CD4-positive, alpha-beta T cell treated with Interleukin-1 beta for 1 hour (primary cell): ENCODE results near the gene POMGNT1.

Experiments used
- DNase-seq, 2 donors: peaks; one replicate each; pipeline ENCODE4 v3.0.0-alpha.2; 2020 to 2022

Gene POMGNT1

DNA sequence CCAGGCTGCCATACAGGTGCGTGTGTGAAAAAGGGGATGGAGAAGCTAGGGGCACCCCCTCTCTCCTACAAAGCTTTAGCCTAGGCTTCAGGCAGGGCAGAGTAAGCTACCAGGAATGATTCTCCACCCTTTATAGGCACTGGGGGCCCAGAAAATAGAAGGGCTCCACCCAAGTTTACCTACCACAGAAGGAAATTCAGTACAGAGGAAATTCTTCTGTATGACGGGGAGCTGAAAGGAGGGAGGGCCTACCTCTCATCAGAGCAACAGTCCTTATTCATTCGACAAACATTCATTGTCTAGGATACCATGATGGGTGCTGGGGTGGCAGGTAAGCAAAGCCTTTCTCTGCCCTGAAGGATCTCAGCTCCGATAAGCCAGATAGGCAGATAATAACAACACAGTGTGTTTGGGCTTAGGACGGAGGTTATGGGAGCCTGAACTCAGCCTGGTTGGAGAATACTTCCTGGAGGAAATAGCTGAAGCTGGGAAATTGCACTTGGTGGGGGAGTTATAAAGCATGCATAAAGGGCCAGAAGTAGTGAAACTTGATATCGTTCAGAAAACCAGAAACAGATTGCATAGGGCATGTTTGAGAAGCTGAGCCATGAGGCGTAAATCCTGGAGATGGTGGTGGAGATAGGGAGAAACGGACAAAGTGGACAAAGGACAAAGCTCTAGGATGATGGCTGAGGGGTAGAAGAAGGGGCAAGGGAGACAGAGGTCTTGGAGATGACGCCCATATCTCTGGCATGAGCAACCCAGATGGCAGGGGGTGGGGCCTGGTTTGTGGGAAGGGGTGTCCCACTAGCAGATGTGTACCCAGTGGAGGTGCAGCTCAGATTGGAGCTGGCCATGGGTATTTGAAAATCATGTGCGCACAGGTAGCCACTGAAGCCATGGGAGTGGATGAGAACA, 16.6 kb downstream of the POMGNT1 start:
- no peak for DNase-seq

DNA sequence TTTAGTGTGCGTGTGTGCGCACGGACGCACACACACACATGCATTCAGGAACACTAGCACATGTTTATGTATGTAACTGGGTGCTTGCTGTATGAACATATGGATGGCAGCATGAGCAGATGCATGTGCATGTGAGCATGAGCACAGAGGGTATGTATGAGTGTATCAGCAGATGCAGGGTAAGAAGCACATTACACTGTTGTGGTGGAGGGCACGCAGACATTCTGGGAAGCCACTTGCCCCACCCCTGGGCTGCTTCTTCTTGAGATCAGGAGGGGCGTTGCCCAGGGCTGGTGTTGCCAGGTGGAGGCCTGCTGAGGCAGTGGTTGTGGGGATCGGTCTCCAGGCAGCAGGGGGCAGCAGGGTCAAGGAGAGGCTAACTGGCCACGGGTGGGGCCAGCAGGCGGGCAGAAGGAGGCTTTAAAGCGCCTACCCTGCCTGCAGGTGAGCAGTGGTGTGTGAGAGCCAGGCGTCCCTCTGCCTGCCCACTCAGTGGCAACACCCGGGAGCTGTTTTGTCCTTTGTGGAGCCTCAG, 18.1 kb downstream of the POMGNT1 start:
- no peak for DNase-seq

DNA sequence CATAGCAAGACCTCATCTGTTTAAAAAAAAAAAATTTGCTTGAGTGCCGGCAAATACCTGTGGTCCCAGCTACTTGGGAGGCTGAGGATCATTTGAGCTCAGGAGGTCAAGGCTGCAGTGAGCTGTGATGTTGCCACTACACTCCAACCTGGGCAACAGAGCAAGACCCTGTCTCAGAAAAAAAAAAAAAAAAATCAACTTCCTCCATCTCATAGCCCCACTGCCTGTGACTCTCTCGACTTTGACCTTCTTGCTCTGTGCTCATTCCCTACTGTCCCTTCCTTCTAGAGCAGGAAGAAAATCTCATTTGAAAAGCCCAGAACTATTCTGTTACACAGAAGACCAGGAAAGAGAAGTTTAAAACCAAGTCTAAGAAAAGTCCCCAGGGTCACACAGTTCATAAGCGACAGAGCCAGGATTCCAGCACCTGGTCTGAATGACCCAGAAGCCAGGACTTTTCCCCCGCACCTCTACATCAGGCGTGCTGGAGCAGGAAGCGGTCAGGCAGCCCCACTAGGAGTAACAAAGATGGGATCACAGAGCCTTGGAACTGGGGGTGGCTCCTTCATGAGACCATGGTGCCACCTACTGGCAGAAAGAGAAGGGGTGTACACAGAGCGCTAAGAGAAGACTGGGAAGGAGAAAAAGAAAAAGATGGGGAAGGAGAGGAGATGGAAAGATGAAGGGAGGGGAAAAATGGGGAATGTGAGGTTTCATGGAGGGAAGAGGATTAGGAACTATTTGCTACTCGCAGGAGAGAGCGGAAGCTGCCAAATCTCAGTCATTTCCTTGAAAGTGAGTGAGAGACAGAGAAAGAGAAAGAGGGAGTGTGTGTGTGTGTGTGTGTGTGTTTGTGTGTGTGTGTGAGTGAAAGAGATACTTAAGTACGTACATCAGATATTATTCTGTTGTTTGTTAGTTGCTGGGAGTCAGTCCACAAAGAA, 18.8 kb downstream of the POMGNT1 start:
- peak; percentile 58 to 70 for DNase-seq

DNA sequence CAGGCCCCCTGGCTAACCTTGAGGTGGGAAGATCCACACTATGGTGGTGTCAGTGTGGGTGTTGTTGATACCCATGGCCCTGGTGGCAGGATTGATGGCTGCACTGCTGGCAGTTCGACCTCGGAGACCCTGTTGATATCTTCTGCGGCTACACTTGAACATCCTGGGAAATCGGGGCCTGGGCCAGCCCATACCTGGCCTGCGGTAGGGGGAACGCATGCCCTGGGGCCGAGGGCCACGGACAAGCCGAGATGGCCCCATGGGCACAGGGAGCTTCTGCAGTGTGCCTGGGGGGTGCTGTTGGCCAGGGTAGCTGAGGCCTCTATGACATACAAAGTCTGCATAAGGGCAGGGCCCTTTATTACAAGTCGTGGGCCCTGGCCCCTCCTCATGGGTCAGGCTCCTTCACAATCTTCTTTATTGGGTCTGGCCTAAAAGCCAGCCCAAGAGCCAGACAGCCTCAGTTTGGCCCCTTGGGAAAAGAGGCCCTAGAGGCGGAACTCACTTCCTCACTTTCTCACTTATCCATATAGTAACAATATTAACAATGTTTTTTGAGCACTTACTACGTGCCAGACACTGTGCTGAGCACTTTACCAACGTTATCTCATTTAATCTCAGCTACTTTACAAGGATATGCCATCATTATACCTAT, 21.9 kb downstream of the POMGNT1 start, which contains the start of gene P3R3URF:
TSS of gene P3R3URF (minus strand) at position 278 of the 655 bp plus-strand sequence. CDS start at position 261, 17 bp downstream.
- no peak for DNase-seq

DNA sequence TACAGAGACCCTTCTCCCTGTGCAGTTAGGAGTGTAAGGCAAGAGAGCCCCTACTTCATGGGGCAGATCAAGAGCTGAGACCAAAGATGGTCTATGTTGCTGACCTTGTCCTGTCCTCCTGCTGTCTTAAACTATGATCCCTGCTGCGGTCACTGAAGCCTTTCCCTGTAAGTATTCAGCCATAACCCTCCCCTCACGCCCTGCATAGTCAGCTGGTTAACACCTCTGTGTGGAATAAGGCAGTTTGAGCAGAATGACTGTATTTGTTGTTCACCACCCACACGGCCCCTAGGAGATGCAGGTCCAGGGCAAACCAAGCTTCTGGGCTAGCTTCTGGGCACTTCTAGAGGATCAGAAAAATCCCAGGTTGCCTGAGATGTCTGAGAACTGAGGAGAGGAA, 23.0 kb downstream of the POMGNT1 start:
- no peak for DNase-seq

DNA sequence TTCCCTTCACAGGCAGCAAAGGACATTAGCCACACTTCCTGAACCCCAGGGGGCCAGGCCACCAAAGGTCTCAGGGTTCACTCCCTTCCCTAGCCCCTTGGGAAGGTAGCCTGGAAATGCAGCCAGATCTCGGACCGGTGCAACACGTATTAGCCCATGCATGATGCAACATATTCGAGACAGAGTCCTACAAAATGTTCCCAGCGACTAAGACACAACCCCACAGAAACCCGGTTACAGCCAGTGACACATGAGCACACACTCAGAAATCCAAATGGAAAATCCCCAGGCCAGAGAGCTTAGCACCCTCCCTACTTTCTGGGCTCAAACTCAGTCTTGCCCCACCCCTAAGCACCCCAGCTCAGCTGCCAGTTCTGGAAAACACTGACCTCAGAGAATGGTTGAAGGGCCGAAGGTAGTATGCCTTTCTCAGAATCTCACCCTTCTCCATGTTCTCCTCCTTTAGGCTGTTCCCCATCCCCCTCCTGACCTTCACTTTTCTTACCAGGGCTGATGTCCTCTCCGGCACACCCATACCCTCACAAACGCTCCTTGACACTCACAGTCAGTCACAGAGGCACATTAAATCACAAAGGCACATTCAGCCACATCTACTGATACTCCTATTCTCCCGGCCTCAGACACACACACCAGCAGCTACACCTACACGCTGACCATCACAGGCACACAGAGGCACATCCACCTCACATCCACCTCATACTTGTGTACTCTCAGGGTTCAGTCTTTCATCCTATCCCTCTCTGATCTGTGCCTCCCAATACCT, 23.6 kb downstream of the POMGNT1 start, which contains the start of gene TSPAN1:
TSS of gene TSPAN1 (plus strand) at position 640 of the 784 bp plus-strand sequence. CDS start 6,021 bp downstream, outside the sequence.
- no peak for DNase-seq

DNA sequence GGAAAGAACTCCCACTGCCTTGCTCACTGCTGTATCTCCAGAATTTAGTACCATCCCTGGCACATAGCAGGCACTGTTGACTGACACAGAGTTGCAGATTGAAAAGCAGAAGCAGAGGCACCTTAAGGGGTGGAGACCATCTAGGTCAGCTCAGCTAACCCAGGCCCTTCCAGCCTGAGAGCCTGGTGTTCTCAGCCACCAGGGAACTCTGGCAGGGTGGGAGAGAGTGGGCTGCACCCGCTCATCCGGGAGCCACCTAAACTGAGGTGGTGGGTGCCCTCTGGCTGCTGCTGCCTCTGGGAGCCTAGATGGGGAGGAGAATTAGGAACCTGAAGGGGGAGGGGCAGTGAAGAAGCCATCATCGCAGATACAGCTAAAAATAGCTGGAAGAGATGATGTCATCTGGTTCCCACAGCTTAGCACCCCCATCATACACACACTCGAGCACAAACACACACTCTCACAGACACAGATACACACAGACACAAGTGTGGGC, 24.8 kb downstream of the POMGNT1 start:
- no peak for DNase-seq

DNA sequence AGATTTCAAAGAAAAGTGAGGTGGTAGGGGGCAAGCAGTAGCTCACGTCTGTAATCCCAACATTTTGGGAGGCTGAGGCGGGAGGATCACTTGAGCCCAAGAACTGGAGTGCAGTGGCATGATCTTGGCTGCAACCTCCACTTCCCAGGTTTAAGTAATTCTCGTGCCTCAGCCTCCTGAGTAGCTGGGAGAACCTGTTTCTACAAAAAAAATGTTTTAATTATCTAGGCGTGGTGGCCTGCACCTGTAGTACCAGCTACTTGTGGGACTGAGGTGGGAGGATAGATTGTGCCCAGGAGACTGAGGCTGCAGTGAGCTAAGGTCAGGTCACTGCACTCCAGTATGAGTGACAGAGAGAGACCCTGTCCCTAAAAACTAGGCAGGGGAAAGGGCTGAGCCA, 25.9 kb downstream of the POMGNT1 start:
- no peak for DNase-seq

DNA sequence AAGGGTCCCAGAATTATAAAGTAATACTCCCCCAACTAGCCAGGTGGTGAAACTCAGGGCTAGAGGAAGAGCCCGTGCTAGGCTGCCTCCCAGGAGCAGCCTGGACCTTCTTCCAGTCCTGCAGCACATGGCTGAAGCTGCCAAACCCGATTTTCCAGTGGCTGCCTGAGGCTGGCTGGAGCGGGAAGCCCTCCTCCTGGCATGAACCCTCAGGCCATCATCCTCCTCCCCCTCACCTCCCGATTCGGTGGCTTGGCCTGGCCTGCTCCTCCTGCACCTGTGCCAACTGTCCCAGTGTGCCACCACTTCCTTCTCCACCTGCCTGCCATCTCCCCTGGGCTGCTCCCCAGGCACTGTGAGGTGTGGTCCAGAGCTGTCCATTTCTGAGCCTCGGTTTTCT, 26.4 kb downstream of the POMGNT1 start:
- DNase-seq, result no peak

DNA sequence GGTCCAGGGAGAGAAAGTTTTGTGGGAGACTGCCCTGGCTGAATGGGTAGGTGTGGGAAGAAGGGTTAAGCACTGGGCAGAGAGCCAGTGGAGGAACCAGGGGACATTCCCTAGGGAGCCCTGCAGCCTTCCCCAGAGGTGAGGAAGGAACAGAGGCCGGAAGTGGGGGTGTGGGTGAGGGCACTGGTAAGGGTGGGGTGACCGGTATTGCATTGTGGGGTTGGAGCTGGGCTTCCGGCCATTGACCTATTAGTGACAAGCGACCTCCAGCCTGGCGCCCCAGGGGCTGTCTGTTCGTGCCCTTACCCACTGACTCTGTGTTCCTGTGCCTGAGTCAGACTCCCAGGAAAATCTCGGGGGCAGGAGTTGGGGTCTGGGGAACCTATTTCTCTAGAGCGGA, 26.9 kb downstream of the POMGNT1 start:
- DNase-seq, result no peak

DNA sequence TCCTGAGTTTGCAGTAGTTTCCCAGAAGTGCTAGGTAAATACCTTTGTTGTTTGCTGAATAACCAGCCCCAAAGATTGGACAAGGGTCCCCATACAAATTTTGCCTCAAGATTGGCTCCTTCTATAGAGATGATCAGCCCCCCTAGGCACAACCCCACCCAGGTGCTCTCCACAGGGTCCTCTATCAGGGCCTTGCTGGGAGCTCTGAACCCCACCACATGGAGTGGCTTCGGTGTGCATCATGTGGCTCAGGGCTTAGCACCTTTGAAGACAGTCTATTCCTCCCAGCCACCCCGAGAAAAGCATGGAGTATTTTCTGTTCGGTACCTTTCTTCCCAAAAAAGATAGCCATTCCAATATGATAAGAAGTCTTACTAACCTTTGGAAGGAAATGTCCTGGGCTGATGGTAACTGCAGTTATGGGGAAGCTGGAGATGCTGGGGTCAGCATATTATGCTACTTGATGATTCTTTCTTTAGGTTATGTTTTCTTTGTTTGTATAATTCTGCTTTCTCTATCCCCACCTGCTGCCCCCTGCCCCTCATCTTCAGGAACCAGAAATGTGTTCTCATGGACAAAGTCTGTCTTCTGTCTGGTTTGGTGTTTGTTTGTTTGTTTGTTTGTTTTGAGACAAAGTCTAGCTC, 28.3 kb downstream of the POMGNT1 start:
- no peak for DNase-seq

DNA sequence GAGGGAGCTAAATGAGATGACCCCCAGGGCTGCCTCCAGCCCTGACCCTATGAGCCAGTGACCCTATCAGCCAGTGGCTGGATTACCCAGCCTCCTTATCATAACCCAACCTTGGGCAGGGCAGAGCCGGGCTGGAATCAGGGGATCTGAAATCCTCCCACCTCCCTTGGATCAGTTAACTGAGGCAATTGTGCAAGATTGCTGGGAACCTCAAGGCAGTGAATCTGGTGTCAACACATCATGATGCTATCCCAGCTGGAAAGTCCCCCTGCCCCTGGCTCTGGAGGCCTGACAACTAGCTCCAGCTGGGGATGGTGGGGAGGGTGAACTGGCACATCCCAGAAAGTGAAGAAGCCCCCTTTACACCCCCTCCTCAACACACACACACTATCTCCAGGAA, 29.8 kb downstream of the POMGNT1 start:
- DNase-seq, result no peak

DNA sequence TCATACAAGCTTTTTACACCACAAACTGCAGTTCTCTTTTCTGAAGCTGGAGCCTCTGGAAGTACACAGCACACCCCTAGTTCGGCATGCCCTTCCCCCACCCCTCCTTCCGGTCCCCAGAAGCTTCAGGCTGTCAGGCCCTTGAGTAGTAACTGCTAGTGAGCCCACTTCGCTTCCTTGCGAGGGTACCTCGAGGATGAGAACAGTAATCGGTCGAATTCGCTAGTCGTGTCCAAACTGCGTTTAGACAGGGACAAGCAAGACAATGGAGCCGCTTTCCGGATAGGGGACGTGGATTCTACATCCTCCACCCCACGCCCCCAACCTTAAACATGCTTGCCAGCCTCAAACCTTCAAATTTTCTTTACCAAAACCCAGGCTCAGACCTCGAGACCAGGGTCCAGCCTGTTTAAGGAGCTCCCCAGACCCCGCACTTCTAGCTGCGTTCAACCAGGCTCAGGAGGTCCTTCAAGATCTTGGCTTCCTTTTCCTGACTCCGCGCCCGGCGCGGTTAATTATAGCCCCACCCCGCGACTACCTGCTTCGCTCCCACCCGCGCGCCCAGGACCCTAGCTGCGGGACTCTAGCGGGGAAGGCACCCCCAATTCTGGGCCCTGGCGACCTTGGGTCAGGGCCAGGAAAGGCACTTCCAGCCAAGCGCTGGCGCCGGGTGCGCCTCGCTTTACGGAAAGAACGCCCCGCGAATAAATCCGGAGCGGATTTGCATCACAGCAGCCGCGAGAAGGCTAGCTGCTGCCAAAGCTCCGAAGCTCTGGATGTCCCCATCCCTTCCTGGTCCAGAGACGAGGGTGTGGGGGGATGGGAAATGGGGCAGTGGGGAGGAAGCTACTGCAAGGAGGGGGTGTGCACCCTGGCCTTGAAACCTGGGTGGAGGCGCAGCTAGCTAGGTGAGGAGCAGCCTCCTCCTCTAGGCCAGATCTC, 31.4 kb downstream of the POMGNT1 start:
- peak; percentile 41 to 45 for DNase-seq

DNA sequence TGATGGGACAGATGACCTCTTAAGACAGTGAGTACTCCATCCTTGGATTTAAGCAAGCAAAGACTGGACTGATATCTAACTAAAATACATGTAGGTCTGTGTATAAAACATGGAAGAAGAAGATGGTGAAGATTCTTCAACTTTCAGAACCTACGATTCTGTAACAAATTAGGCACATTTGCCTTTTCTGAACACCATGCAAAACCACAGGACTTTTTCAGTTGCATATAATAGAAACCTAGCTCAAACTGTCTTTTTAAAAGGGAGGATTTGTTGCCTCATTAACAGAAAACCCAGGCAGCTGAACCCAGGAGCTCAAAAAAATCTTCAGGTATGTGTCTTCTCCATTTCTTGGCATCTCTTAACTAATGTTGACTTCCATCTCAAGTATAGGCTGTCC, 38.0 kb downstream of the POMGNT1 start:
- no peak for DNase-seq

DNA sequence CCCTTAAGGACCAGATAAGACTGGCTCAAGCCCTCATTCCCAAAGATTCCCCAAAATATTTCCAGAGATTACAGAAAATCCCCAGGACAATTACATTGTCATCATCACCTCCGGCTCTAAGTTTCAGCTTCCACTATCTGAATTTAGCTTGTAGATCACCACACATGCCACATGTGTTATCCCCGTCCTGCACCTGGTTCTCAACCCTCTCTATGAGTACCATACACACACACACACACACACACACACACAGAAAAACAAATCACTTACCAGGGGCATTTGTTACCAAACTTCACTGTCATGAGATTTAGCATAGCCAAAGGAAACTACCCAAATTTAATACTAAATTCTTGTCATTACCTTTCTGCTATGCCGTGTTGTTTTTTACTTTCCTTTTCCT, 38.7 kb downstream of the POMGNT1 start:
- DNase-seq, result no peak

DNA sequence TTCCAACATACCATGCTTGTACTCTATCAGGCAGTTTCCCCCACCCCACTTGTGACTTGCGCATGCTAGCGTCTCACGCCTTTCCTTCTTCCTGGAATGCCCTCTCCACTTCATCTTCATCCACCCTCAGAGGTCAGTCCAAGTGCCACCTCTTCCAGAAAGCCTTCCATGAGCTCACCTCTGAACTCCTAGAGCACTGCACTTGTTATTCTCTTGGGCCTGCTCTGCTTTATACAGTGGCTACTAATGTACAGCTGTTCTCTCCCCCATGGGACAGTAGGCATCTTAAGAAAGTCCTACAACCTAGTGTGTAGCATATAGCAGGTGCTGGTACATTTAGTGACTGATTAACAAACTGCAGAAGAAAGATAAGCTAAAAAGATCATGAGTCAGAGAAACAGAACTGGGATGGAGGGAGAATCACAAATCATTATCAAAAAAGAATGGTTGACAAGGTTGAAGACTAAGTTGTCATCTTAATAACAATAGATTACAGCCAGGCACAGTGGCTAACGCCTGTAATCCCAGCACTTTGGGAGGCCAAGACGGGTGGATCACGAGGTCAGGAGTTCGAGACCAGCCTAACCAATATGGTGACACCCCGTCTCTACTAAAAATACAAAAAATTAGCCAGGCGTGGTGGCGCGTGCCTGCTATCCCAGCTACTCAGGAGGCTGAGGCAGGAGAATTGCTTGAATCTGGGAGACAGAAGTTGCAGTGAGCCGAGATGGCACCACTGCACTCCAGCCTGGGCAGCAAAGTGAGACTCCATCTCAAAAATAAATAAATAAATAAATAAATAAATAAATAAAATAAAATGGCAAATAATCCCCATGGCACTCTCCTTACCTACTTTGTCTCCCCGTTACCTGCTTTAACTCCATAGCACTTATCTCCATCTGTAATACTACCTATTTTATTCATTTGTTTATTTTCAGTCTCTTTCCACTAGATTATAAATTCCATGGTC, 39.6 kb downstream of the POMGNT1 start:
- no peak for DNase-seq

DNA sequence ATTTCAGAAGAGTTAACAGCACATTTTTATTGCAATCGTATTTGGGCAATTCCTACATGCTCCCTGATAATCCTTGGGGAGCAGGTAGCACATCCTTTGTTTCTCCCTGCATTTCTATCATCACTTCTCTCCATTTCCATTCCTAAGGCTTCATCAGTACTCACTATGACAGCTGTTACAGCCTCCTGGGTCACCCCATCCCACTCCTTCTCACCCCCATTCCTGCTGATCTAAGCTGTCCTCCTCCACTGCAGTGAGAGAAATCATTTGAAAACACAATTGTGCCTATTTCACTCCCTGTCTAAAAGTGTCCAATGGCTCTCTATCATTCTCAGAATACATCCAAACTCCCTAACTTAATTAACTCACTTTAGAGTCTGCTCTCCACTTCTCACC, 40.3 kb downstream of the POMGNT1 start:
- DNase-seq, result no peak

DNA sequence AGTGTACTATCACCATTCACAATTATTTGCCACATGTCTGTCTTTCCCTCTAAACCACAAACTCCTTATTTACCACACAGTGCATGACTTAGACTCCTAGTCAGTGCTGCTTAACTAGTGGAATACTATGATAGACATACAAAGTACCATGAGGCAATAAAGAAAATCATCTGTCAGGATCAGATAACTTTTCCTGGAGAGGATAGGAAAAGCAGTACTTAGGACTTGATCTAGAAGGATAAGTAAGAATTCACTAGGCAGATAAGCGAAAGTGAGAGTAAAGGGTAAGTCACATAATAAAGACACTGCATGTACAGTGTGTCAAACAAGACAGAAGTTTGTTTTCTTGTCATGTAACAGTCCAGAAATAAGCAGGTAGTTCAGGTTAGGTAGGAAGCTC, 44.5 kb downstream of the POMGNT1 start:
- no peak for DNase-seq

DNA sequence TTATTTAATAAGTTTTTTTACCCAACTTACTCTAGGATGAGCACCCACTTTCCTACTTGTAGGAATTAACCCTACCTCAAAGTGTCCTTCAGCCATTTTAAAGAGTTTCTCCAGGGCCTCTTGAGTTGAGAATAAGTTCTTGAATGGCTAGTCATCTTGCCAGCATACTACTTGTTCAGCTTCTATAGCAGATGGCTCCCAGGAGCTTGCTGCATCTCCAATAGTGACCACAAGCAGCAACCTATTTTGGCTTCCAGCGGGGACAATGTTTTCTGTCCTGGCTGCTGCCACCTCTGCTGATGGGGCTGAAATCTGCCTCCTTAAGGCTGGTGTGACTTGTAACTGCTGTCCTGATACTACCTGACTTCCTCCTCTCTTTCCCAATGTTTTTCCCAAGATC, 45.0 kb downstream of the POMGNT1 start:
- DNase-seq, result no peak
